Measurements from ENCODE around the gene RAD9A. TPM values are rescaled to one million over a fixed set of nuclear protein-coding genes. Genes with fewer than 3 reads are reported as not detected.

RAD9A gene
- total RNA-seq, 1 experiment from 2014 or later: 20.3 TPM

Other genes with a start within 250 kb of the RAD9A start
- 35.1 and 48.8 TPM in 2 replicates for gene GRK2, start 125.5 kb upstream of the RAD9A start, total RNA-seq (2014; rRNA removed; shearing (Covaris generic))
- 25.2 and 40.3 TPM in 2 replicates for gene ANKRD13D, start 102.7 kb upstream of the RAD9A start, total RNA-seq (2014; rRNA removed; shearing (Covaris generic))
- 1.5 and 1.8 TPM in 2 replicates for gene SSH3, start 88.5 kb upstream of the RAD9A start, total RNA-seq (2014; rRNA removed; shearing (Covaris generic))
- gene POLD4, start 38.4 kb upstream of the RAD9A start, total RNA-seq (2014; rRNA removed; shearing (Covaris generic)): 15.2 and 19.4 TPM in 2 replicates
- gene CLCF1, start 18.4 kb upstream of the RAD9A start, total RNA-seq (2014; rRNA removed; shearing (Covaris generic)): 1.9 and 4.2 TPM in 2 replicates
- gene PPP1CA, start 9.9 kb downstream of the RAD9A start, total RNA-seq (2014; rRNA removed; shearing (Covaris generic)): 319 TPM in 2 replicates
- 0.10 and 0.31 TPM in 2 replicates for gene TBC1D10C, start 12.1 kb downstream of the RAD9A start, total RNA-seq (2014; rRNA removed; shearing (Covaris generic))
- not detected in 2 replicates for gene CARNS1, start 23.7 kb downstream of the RAD9A start, total RNA-seq (2014; rRNA removed; shearing (Covaris generic))
- gene RPS6KB2, start 36.5 kb downstream of the RAD9A start, total RNA-seq (2014; rRNA removed; shearing (Covaris generic)): 121 and 125 TPM in 2 replicates
- not detected in 2 replicates for gene PTPRCAP, start 45.7 kb downstream of the RAD9A start, total RNA-seq (2014; rRNA removed; shearing (Covaris generic))
- 177 and 184 TPM in 2 replicates for gene CORO1B, start 51.5 kb downstream of the RAD9A start, total RNA-seq (2014; rRNA removed; shearing (Covaris generic))
- gene GPR152, start 60.7 kb downstream of the RAD9A start, total RNA-seq (2014; rRNA removed; shearing (Covaris generic)): not detected in 2 replicates
- not detected in 2 replicates for gene CABP4, start 63.4 kb downstream of the RAD9A start, total RNA-seq (2014; rRNA removed; shearing (Covaris generic))
- 88.8 and 126 TPM in 2 replicates for gene TMEM134, start 77.3 kb downstream of the RAD9A start, total RNA-seq (2014; rRNA removed; shearing (Covaris generic))
- gene AIP, start 91.0 kb downstream of the RAD9A start, total RNA-seq (2014; rRNA removed; shearing (Covaris generic)): 73.5 and 102 TPM in 2 replicates
- gene PITPNM1, start 113.4 kb downstream of the RAD9A start, total RNA-seq (2014; rRNA removed; shearing (Covaris generic)): 27.0 and 35.2 TPM in 2 replicates
- 36.1 and 36.4 TPM in 2 replicates for gene CDK2AP2, start 116.2 kb downstream of the RAD9A start, total RNA-seq (2014; rRNA removed; shearing (Covaris generic))
- gene CABP2, start 131.5 kb downstream of the RAD9A start, total RNA-seq (2014; rRNA removed; shearing (Covaris generic)): not detected in 2 replicates
- gene GSTP1, start 191.8 kb downstream of the RAD9A start, total RNA-seq (2014; rRNA removed; shearing (Covaris generic)): 1,075 and 1,129 TPM in 2 replicates
- gene NDUFV1, start 214.9 kb downstream of the RAD9A start, total RNA-seq (2014; rRNA removed; shearing (Covaris generic)): 412 and 488 TPM in 2 replicates
- gene NUDT8, start 238.0 kb downstream of the RAD9A start, total RNA-seq (2014; rRNA removed; shearing (Covaris generic)): 12.1 and 12.6 TPM in 2 replicates
- gene TBX10, start 247.8 kb downstream of the RAD9A start, total RNA-seq (2014; rRNA removed; shearing (Covaris generic)): not detected in 2 replicates